WTC11 (cell line): ENCODE data around the gene TTLL11.

Experiments
- FOXP1 ChIP-seq: sonication (generic); formaldehyde crosslinking; IDR thresholded peaks from 2 replicates; pipeline ENCODE4 v1.8.0; 2022; ENCODE audit warnings: missing genetic modification reagents, mild to moderate bottlenecking, moderate library complexity, borderline replicate concordance
- NFE2L1 ChIP-seq: sonication (generic); formaldehyde crosslinking; IDR thresholded peaks from 2 replicates; pipeline ENCODE4 v1.8.1; 2023; ENCODE audit warnings: missing genetic modification reagents
- TF ChIP-seq, protein P1 (sequence below): sonication (generic); formaldehyde crosslinking; IDR thresholded peaks from 2 replicates; pipeline ENCODE4 v1.8.1; 2023; ENCODE audit warnings: mild to moderate bottlenecking, missing genetic modification reagents
- TF ChIP-seq, protein P2 (sequence below): fragments of 200-600 bp; IDR thresholded peaks from 2 replicates; pipeline ENCODE4 v1.8.0; 2022; ENCODE audit warnings: antibody characterized with exemption
- TF ChIP-seq, protein P3 (sequence below): sonication (generic); formaldehyde crosslinking; IDR thresholded peaks from 2 replicates; pipeline ENCODE4 v1.8.0; 2022; ENCODE audit warnings: missing genetic modification reagents
- TF ChIP-seq, protein P4 (sequence below): sonication (generic); formaldehyde crosslinking; IDR thresholded peaks from 2 replicates; pipeline ENCODE4 v1.8.0; 2022; ENCODE audit warnings: mild to moderate bottlenecking, missing genetic modification reagents

DNA sequence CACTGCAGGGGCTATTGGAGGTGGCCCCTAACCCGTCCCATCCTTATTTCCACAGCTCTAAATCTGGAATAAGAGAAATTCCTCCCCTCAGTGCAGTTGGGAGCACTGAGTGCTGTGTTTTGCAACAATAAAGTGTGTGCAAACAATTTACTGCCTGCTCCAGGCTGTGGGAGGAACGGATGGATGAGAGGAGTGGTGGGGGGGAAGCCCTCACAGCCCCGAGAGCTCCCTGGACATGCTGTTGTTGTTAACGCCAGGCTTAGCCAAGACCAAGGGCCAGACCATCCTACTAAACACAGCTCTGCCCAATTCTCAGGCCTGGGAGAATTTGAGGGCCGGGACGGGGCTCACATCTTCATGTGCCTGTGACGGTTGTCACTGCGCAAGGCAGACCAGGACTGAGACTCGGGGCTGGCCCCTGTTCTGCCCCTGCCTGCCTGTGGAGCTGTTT lies 241.4 kb downstream of the TTLL11 start:
- TF ChIP-seq, protein P1, sequence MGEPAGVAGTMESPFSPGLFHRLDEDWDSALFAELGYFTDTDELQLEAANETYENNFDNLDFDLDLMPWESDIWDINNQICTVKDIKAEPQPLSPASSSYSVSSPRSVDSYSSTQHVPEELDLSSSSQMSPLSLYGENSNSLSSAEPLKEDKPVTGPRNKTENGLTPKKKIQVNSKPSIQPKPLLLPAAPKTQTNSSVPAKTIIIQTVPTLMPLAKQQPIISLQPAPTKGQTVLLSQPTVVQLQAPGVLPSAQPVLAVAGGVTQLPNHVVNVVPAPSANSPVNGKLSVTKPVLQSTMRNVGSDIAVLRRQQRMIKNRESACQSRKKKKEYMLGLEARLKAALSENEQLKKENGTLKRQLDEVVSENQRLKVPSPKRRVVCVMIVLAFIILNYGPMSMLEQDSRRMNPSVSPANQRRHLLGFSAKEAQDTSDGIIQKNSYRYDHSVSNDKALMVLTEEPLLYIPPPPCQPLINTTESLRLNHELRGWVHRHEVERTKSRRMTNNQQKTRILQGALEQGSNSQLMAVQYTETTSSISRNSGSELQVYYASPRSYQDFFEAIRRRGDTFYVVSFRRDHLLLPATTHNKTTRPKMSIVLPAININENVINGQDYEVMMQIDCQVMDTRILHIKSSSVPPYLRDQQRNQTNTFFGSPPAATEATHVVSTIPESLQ (CRISPR knock-in tag): no peak
- TF ChIP-seq, protein P2, sequence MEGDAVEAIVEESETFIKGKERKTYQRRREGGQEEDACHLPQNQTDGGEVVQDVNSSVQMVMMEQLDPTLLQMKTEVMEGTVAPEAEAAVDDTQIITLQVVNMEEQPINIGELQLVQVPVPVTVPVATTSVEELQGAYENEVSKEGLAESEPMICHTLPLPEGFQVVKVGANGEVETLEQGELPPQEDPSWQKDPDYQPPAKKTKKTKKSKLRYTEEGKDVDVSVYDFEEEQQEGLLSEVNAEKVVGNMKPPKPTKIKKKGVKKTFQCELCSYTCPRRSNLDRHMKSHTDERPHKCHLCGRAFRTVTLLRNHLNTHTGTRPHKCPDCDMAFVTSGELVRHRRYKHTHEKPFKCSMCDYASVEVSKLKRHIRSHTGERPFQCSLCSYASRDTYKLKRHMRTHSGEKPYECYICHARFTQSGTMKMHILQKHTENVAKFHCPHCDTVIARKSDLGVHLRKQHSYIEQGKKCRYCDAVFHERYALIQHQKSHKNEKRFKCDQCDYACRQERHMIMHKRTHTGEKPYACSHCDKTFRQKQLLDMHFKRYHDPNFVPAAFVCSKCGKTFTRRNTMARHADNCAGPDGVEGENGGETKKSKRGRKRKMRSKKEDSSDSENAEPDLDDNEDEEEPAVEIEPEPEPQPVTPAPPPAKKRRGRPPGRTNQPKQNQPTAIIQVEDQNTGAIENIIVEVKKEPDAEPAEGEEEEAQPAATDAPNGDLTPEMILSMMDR: no peak
- TF ChIP-seq, protein P3, sequence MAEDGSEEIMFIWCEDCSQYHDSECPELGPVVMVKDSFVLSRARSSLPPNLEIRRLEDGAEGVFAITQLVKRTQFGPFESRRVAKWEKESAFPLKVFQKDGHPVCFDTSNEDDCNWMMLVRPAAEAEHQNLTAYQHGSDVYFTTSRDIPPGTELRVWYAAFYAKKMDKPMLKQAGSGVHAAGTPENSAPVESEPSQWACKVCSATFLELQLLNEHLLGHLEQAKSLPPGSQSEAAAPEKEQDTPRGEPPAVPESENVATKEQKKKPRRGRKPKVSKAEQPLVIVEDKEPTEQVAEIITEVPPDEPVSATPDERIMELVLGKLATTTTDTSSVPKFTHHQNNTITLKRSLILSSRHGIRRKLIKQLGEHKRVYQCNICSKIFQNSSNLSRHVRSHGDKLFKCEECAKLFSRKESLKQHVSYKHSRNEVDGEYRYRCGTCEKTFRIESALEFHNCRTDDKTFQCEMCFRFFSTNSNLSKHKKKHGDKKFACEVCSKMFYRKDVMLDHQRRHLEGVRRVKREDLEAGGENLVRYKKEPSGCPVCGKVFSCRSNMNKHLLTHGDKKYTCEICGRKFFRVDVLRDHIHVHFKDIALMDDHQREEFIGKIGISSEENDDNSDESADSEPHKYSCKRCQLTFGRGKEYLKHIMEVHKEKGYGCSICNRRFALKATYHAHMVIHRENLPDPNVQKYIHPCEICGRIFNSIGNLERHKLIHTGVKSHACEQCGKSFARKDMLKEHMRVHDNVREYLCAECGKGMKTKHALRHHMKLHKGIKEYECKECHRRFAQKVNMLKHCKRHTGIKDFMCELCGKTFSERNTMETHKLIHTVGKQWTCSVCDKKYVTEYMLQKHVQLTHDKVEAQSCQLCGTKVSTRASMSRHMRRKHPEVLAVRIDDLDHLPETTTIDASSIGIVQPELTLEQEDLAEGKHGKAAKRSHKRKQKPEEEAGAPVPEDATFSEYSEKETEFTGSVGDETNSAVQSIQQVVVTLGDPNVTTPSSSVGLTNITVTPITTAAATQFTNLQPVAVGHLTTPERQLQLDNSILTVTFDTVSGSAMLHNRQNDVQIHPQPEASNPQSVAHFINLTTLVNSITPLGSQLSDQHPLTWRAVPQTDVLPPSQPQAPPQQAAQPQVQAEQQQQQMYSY: no peak
- TF ChIP-seq NFE2L1 (no peak), FOXP1 (no peak)
- TF ChIP-seq, protein P4, sequence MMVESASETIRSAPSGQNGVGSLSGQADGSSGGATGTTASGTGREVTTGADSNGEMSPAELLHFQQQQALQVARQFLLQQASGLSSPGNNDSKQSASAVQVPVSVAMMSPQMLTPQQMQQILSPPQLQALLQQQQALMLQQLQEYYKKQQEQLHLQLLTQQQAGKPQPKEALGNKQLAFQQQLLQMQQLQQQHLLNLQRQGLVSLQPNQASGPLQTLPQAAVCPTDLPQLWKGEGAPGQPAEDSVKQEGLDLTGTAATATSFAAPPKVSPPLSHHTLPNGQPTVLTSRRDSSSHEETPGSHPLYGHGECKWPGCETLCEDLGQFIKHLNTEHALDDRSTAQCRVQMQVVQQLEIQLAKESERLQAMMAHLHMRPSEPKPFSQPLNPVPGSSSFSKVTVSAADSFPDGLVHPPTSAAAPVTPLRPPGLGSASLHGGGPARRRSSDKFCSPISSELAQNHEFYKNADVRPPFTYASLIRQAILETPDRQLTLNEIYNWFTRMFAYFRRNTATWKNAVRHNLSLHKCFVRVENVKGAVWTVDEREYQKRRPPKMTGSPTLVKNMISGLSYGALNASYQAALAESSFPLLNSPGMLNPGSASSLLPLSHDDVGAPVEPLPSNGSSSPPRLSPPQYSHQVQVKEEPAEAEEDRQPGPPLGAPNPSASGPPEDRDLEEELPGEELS (CRISPR knock-in tag): no peak
